GM13977 (cell line): Measurements from ENCODE around the gene KDM1B.
"Not testable (repeated sequence)": the region's sequence is repeated elsewhere in the genome, so short reads cannot be mapped to it uniquely, and the experiment has no call there.

Source experiments
- DNase-seq: peaks from one replicate; pipeline ENCODE4 v3.0.0; 2012; ENCODE audit warnings: low spot score
- in situ Hi-C: fragments of 300-500 bp; cut with MboI; formaldehyde crosslinking; loops from one replicate; pipeline ENCODE4 v1.12.0; 2022; ENCODE audit warnings: low sequenced_read_pairs, low pct_unique_long_range_greater_than_20kb, mixed read lengths, inconsistent platforms; ENCODE audit not compliant: unreplicated experiment
- TF ChIP-seq, protein P1 (sequence below): IDR thresholded peaks from 2 replicates; pipeline ENCODE4 v1.5.1; 2012; ENCODE audit warnings: mild to moderate bottlenecking, control low read depth; ENCODE audit not compliant: insufficient read depth; ENCODE audit errors: extremely low read depth, missing control alignments

The KDM1B gene

DNA sequence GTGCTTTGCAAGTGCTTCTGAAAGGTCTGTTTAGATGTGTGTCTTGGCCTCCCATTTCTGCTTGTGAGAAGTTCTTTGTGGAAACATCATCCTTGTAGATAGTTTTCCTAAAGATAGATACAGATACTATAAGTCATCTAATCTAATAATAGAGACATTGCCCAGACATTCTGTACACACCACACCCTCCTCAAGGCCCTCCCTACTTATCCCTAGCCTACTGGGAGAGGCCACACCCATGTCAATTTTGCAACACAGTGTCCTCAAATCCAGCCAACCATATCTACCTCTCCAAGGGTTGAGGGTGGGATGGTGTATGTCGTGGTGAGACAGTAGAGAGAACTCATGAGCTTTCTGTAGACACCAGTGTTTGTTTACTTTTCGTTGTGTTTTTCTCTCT, 6.2 kb downstream of the KDM1B start:
- no peak for DNase-seq
- TF ChIP-seq, protein P1, sequence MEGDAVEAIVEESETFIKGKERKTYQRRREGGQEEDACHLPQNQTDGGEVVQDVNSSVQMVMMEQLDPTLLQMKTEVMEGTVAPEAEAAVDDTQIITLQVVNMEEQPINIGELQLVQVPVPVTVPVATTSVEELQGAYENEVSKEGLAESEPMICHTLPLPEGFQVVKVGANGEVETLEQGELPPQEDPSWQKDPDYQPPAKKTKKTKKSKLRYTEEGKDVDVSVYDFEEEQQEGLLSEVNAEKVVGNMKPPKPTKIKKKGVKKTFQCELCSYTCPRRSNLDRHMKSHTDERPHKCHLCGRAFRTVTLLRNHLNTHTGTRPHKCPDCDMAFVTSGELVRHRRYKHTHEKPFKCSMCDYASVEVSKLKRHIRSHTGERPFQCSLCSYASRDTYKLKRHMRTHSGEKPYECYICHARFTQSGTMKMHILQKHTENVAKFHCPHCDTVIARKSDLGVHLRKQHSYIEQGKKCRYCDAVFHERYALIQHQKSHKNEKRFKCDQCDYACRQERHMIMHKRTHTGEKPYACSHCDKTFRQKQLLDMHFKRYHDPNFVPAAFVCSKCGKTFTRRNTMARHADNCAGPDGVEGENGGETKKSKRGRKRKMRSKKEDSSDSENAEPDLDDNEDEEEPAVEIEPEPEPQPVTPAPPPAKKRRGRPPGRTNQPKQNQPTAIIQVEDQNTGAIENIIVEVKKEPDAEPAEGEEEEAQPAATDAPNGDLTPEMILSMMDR: no peak
- in situ Hi-C loops: no loop called here

DNA sequence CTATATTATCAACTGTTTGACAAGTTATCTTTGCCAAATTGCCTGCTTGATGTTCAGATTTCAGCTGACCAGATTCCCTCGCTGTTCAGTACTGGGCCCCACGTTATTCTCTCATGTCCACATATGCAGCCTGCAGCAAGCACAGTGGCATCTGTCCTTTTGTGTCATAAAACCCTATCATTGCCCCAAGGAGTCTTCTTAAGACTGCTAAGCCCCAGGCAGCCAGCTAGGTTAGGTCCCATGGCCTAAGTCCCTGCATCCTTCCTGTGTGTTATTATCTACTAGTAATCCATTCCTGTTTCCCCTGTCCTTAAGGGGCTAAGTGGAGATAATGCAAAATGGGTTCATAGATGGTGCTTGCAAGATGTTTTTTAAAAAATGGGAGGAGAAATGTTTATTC, 7.2 kb downstream of the KDM1B start:
- TF ChIP-seq, protein P1: no peak
- no peak for DNase-seq
- in situ Hi-C loops: no loop called here

DNA sequence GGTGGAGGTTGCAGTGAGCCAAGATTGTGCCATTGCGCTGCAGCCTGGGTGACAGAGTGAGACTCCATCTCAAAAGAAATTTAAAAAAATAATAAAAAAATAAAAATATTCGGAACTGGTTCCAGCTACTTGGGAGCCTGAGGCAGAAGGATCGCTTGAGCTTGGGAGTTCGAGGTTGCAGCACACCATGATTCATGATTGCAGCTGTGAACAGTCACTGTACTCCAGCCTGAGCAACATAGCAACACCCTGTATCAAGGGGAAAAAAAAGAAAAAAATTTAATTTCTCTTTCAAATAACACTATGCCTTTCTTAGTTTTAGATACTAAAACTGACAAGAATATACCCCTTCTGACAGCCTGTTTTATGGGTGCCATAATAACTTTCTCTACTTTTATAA, 10.5 kb downstream of the KDM1B start:
- DNase-seq: no peak
- in situ Hi-C loops: no loop called here

DNA sequence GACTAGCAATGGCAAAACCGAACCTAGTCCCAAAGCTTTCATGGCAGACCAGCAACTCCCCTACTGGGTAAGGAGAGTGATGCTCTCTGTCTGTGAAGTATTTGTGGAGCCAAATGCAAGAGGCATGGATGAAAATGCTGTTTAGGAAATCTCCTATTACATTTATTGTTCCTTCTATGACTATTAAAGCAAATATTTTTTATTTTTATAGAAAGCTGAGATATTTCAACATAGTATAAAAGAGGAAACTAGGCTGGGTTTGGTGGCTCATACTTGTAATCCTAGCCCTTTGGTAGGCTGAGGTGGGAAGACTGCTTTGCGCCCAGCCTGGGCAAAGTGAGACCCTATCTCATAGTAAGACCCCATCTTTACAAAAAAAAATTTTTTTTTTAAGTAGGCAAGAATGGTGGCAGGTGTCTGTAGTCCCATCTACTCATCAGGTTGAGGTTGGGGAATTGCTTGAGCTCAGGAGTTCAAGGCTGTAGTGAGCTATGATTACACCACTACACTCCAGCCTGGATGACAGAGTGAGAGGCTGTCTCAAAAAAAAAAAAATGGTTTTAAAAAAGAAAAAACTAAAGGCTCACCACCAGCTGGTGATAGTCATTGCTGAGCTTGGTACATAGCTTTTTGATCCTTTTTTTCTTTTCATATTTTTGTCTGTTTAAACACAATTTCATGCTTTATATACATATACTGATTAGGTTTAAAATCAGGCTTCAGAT, 11.3 kb downstream of the KDM1B start:
- TF ChIP-seq, protein P1: no peak
- no peak for DNase-seq
- in situ Hi-C loops: no loop called here

More for the DNA sequence above, 10.5 kb downstream of the KDM1B start:
- TF ChIP-seq, protein P1: no peak

DNA sequence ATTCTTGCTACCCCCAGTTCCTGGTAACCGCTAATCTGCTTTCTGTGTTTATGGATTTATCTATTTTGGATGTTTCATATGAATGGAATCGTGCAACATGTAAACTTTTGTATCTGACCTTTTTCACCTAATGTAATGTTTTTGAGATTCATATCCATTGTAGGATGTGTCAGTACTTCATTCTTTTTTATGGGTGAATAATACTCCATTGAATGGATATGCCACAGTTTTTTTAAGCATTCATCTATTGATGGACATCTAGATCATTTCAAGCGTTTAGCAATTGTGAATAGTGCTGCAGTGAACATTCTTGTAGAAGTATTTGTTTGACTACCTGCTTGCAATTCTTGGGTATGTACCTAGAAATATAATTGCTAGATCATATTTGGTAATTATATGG, 13.0 kb downstream of the KDM1B start:
- TF ChIP-seq, protein P1: no peak
- DNase-seq: no peak
- in situ Hi-C loops: no loop called here

DNA sequence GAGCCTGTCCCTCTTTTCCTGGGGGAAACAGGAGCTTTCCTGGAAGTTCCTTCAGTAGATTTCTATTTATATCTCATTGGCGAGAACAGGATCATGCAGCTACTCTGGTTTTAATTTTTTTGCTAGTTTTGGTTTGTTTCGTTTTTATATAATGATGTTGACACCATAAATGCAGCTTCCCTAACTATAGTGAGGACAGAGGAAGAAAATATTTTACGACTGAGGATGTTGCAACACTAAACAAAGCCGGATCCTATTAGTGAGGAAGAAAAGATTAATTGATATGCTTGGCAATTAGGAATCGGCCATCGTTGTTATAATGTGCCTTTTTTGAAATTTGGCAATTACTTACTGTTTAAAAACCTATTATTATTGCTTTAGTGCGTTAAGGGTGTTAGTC, 16.6 kb downstream of the KDM1B start:
- in situ Hi-C loops: no loop called here
- TF ChIP-seq, protein P1: no peak
- no peak for DNase-seq

DNA sequence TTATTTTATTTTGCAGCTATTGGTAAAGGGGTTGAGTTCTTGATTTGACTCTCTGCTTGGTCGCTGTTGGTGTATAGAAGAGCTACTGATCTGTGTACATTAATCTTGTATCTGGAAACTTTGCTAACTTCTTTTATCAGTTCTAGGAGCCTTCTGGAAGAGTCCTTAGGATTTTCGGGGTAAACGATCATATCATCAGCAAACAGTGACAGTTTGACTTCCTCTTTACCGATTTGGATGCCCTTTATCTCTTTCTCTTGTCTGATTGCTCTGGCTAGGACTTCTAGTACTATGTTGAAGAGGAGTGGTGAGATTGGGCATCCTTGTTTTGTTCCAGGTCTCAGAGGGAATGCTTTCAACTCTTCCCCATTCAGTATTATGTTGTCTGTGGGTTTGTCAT, 21.0 kb downstream of the KDM1B start:
- DNase-seq, in situ Hi-C loops: not testable (repeated sequence)
